ENCODE data around the gene FGD6.

FGD6 gene

GRCh38 chr12:95214466-95214865 lies 2.8 kb downstream of the FGD6 start:
- no peak for TF ChIP-seq TAF1 (IDR thresholded peaks at IDR 0.05; ENCODE audit: borderline replicate concordance, low read depth, low read length)
- no peak for TF ChIP-seq POLR2AphosphoS5 (IDR thresholded peaks at IDR 0.05; ENCODE audit: low read depth, low read length)
- no peak for TF ChIP-seq POLR2A (IDR thresholded peaks at IDR 0.05; ENCODE audit: low read depth, low read length)
- FAIRE-seq (peak; percentile 46), DNase-seq (ENCODE audit: insufficient read length) (no peak)

- peak; percentile 84 for FAIRE-seq
- no peak for DNase-seq (ENCODE audit: insufficient read length)
- TF ChIP-seq TAF1 (IDR thresholded peaks at IDR 0.05; ENCODE audit: borderline replicate concordance, low read depth, low read length), result no peak; the same call in 1 of the 2 replicates
- no peak for TF ChIP-seq POLR2A (IDR thresholded peaks at IDR 0.05; ENCODE audit: low read depth, low read length)
- no peak for TF ChIP-seq POLR2AphosphoS5 (IDR thresholded peaks at IDR 0.05; ENCODE audit: low read depth, low read length)
Observed at GRCh38 chr12:95213928-95214327, 3.3 kb downstream of the FGD6 start.

- no peak for FAIRE-seq
- TF ChIP-seq POLR2AphosphoS5 (IDR thresholded peaks at IDR 0.05; ENCODE audit: low read depth, low read length), result no peak
- no peak for TF ChIP-seq POLR2A (IDR thresholded peaks at IDR 0.05; ENCODE audit: low read depth, low read length)
- DNase-seq (ENCODE audit: insufficient read length), result no peak
Observed at GRCh38 chr12:95213119-95213518, 4.1 kb downstream of the FGD6 start.

GRCh38 chr12:95212586-95212985 lies 4.7 kb downstream of the FGD6 start:
- no peak for FAIRE-seq
- DNase-seq (ENCODE audit: insufficient read length), result no peak

DNA sequence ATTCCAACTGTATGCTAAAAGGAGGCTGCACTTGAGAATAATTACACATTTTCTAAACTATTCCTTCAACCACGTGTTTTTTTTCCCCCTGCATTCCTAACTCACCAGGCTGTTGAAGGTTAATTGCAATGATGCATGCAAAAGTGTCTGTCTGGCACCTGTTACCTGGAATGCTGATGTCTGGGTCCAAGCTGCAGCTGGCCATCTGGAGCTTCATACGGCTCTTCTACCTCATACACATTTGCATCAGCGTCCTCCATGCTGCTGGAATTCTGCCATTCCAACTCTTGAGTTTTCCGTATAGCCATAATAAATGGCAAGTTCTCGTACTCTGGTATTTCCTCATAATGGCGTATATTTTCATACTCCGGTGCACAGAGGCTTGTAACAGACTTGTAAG lies 8.6 kb downstream of the FGD6 start:
- no peak for DNase-seq (ENCODE audit: insufficient read length)
- no peak for FAIRE-seq
- no peak for TF ChIP-seq POLR2AphosphoS5 (IDR thresholded peaks at IDR 0.05; ENCODE audit: low read depth, low read length)
- no peak for TF ChIP-seq POLR2A (IDR thresholded peaks at IDR 0.05; ENCODE audit: low read depth, low read length)
- TF ChIP-seq TAF1 (IDR thresholded peaks at IDR 0.05; ENCODE audit: borderline replicate concordance, low read depth, low read length), result no peak

More at GRCh38 chr12:95212586-95212985, 4.7 kb downstream of the FGD6 start:
- TF ChIP-seq POLR2AphosphoS5 (IDR thresholded peaks at IDR 0.05; ENCODE audit: low read depth, low read length), result no peak
- TF ChIP-seq TAF1 (IDR thresholded peaks at IDR 0.05; ENCODE audit: borderline replicate concordance, low read depth, low read length), result no peak
- no peak for TF ChIP-seq POLR2A (IDR thresholded peaks at IDR 0.05; ENCODE audit: low read depth, low read length)

DNA sequence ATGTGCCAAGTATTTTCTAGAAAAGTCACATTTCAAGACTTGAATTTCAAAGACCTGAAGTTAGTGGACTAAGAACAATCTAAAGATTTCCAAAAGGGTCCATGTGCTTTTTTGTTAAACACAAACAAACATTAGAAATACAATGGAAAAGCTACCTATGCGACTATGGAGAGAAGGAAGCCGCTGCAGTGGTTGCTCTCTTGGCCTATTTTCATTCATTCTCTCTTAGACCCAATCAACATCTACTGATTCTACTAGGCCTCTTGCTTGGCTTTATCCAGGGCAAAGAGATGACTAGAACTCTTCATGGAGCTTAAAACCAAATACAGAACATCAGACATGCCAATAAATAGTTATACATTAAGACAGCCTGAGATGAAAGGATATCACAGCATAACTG lies 9.9 kb downstream of the FGD6 start:
- no peak for DNase-seq (ENCODE audit: insufficient read length)
- TF ChIP-seq POLR2A (IDR thresholded peaks at IDR 0.05; ENCODE audit: low read depth, low read length) (no peak), TAF1 (IDR thresholded peaks at IDR 0.05; ENCODE audit: borderline replicate concordance, low read depth, low read length) (no peak), POLR2AphosphoS5 (IDR thresholded peaks at IDR 0.05; ENCODE audit: low read depth, low read length) (no peak)
- FAIRE-seq, result no peak

GRCh38 chr12:95206916-95207315 lies 10.4 kb downstream of the FGD6 start:
- FAIRE-seq, result no peak
- DNase-seq (ENCODE audit: insufficient read length), result no peak
- TF ChIP-seq POLR2AphosphoS5 (IDR thresholded peaks at IDR 0.05; ENCODE audit: low read depth, low read length), result no peak
- TF ChIP-seq POLR2A (IDR thresholded peaks at IDR 0.05; ENCODE audit: low read depth, low read length), result no peak
- no peak for TF ChIP-seq TAF1 (IDR thresholded peaks at IDR 0.05; ENCODE audit: borderline replicate concordance, low read depth, low read length)

GRCh38 chr12:95205685-95206084 lies 11.6 kb downstream of the FGD6 start:
- DNase-seq (ENCODE audit: insufficient read length) (no peak), FAIRE-seq (peak; percentile 67)
- no peak for TF ChIP-seq POLR2A (IDR thresholded peaks at IDR 0.05; ENCODE audit: low read depth, low read length)

DNA sequence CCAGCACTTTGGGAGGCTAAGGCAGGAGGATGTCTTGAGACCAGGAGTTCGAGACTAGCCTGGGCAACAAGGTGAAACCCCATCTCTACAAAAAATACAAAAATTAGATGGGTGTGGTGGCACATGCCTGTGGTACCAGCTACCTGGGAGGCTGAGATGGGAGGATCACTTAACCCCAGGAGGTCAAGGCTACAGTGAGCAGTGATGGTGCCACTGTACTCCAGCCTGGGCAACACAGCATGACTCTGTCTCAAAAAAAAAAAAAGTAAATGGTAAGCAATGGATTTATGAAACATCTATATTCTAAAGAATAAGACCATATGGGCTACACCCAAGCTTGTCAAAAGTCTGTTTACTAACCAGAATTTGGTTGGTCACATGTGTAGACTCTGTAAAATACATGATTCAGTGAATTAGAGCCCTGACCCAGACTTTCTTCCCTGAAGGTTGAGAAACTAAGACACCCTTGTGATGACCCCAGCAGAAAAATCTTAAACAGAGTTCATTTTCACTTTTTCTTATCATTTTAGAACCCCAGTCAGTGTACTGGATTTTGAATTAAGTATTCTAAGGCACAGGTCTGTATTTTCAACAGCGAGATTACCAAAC lies 12.1 kb downstream of the FGD6 start:
- TF ChIP-seq POLR2AphosphoS5 (IDR thresholded peaks at IDR 0.05; ENCODE audit: low read depth, low read length) (no peak), POLR2A (IDR thresholded peaks at IDR 0.05; ENCODE audit: low read depth, low read length) (no peak), TAF1 (IDR thresholded peaks at IDR 0.05; ENCODE audit: borderline replicate concordance, low read depth, low read length) (no peak)
- FAIRE-seq, result no peak
- no peak for DNase-seq (ENCODE audit: insufficient read length)

DNA sequence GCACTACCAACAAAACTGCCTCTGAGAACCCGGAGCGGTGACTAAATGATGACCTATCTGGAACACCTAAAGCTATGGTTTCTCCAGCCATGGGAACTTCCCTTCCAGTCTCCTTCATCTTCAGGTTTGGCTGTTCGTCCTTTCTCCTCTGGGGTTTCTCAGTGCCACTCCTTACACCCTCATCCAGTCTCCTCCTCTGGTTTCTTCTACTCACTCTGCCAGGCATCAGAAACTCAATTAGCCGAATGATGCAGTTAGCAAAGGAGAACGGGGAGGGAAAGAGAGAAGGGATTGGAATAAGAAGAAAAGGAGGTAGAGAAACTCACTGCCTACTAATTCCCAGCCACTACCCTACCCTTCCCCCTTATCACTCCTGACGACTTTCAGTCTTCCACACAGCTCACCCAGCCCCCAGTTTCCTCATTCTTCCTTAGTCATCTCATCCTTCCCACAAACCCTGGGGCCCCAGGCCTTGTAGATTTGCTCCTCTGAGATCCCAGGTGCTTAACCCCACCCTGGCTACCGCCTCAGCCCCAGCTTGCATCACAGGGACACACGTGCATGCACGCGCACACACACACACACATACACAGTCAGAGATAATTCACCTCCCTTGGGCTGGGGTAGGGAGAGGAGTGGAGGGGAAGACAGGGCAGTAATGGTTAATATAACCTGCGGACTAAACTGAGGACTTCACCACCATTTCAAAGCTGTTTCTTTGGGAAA lies 13.0 kb downstream of the FGD6 start:
- no peak for DNase-seq (ENCODE audit: insufficient read length)
- peak; percentile 82 for FAIRE-seq
- TF ChIP-seq TAF1 (IDR thresholded peaks at IDR 0.05; ENCODE audit: borderline replicate concordance, low read depth, low read length), result no peak
- TF ChIP-seq POLR2A (IDR thresholded peaks at IDR 0.05; ENCODE audit: low read depth, low read length), result no peak
- no peak for TF ChIP-seq POLR2AphosphoS5 (IDR thresholded peaks at IDR 0.05; ENCODE audit: low read depth, low read length)

DNA sequence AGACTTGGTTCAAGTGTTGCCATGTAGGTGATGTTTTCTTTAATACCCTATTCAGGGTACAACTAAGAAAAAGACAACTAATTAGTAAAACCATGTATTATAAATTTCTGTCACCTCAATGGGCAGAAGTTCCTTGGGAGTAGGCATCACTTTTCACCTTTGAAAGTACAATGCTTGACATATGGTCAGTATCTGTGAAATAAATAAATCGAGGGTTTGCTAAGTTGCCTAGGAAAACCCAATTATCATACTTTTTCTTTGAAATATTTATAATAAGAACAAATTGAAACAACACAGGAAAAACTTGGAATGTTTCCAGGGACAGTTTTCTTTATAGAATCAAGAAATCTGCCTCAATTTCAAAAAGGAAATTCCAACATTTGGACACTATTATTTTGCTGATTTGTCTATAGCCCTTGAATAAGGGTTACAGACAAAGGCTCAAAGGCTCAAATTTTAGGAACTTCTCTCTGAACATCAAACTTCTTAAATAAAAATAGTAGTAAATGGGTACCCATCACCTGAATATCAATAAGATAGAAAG lies 13.7 kb downstream of the FGD6 start:
- FAIRE-seq (no peak), DNase-seq (ENCODE audit: insufficient read length) (no peak)
- TF ChIP-seq TAF1 (IDR thresholded peaks at IDR 0.05; ENCODE audit: borderline replicate concordance, low read depth, low read length), result no peak
- no peak for TF ChIP-seq POLR2AphosphoS5 (IDR thresholded peaks at IDR 0.05; ENCODE audit: low read depth, low read length)
- TF ChIP-seq POLR2A (IDR thresholded peaks at IDR 0.05; ENCODE audit: low read depth, low read length), result no peak
